ENCODE data around the gene TGFB2.

DNA sequence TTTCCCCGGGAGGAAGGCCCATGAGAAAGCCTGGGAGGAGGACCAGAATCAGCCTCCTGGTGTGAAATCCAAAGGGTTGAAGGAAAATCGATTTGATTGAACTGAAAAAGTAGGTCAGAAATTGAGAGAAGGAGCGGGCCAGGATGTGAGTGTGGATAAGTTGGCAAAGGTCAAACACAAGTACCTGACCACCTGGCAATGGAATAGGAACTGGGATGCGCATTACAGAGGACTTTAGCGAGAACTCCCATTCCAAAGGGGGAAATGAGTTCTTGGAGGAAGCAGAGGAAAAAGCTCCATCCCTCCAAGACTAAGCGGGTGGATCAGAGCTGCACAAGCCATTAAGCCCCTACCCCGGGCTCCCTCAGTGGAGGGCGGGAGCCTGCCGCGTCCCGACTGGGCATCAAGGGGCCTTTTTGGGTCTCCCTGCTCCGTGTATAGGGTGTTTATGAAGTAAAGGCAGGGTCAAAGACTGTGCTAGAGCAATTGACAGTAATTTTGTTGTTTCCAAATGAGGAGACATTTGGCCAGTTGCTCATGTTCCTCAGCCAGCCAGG lies 56.4 kb downstream of the TGFB2 start:
- TF ChIP-seq, protein P1, sequence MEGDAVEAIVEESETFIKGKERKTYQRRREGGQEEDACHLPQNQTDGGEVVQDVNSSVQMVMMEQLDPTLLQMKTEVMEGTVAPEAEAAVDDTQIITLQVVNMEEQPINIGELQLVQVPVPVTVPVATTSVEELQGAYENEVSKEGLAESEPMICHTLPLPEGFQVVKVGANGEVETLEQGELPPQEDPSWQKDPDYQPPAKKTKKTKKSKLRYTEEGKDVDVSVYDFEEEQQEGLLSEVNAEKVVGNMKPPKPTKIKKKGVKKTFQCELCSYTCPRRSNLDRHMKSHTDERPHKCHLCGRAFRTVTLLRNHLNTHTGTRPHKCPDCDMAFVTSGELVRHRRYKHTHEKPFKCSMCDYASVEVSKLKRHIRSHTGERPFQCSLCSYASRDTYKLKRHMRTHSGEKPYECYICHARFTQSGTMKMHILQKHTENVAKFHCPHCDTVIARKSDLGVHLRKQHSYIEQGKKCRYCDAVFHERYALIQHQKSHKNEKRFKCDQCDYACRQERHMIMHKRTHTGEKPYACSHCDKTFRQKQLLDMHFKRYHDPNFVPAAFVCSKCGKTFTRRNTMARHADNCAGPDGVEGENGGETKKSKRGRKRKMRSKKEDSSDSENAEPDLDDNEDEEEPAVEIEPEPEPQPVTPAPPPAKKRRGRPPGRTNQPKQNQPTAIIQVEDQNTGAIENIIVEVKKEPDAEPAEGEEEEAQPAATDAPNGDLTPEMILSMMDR (conservative IDR thresholded peaks at IDR 0.05; ENCODE audit: low read depth in 2 of 2) = no peak
- TF ChIP-seq POLR2AphosphoS5 (IDR thresholded peaks at IDR 0.05; ENCODE audit: low read depth) (no peak), EZH2phosphoT487 (IDR thresholded peaks at IDR 0.05; ENCODE audit: unreplicated experiment) (no peak), STAT1 (IDR thresholded peaks at IDR 0.05; ENCODE audit: unreplicated experiment) (no peak), EZH2 (IDR thresholded peaks at IDR 0.05; ENCODE audit: low read depth, unreplicated experiment) (no peak), ZNF114 (CRISPR knock-in tag; IDR thresholded peaks at IDR 0.05) (no peak), CREB1 (CRISPR knock-in tag; IDR thresholded peaks at IDR 0.05; ENCODE audit: low read depth) (no peak), JUNB (IDR thresholded peaks at IDR 0.05; ENCODE audit: unreplicated experiment) (no peak), ZNF331 (CRISPR knock-in tag; IDR thresholded peaks at IDR 0.05; ENCODE audit: low read depth) (no peak), NANOG (IDR thresholded peaks at IDR 0.05; ENCODE audit: borderline replicate concordance) (no peak)
- TF ChIP-seq, protein P2, sequence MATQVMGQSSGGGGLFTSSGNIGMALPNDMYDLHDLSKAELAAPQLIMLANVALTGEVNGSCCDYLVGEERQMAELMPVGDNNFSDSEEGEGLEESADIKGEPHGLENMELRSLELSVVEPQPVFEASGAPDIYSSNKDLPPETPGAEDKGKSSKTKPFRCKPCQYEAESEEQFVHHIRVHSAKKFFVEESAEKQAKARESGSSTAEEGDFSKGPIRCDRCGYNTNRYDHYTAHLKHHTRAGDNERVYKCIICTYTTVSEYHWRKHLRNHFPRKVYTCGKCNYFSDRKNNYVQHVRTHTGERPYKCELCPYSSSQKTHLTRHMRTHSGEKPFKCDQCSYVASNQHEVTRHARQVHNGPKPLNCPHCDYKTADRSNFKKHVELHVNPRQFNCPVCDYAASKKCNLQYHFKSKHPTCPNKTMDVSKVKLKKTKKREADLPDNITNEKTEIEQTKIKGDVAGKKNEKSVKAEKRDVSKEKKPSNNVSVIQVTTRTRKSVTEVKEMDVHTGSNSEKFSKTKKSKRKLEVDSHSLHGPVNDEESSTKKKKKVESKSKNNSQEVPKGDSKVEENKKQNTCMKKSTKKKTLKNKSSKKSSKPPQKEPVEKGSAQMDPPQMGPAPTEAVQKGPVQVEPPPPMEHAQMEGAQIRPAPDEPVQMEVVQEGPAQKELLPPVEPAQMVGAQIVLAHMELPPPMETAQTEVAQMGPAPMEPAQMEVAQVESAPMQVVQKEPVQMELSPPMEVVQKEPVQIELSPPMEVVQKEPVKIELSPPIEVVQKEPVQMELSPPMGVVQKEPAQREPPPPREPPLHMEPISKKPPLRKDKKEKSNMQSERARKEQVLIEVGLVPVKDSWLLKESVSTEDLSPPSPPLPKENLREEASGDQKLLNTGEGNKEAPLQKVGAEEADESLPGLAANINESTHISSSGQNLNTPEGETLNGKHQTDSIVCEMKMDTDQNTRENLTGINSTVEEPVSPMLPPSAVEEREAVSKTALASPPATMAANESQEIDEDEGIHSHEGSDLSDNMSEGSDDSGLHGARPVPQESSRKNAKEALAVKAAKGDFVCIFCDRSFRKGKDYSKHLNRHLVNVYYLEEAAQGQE (IDR thresholded peaks at IDR 0.05; ENCODE audit: unreplicated experiment) = no peak
- TF ChIP-seq, protein P3, sequence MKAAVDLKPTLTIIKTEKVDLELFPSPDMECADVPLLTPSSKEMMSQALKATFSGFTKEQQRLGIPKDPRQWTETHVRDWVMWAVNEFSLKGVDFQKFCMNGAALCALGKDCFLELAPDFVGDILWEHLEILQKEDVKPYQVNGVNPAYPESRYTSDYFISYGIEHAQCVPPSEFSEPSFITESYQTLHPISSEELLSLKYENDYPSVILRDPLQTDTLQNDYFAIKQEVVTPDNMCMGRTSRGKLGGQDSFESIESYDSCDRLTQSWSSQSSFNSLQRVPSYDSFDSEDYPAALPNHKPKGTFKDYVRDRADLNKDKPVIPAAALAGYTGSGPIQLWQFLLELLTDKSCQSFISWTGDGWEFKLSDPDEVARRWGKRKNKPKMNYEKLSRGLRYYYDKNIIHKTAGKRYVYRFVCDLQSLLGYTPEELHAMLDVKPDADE (IDR thresholded peaks at IDR 0.05) = no peak
- TF ChIP-seq, protein P4, sequence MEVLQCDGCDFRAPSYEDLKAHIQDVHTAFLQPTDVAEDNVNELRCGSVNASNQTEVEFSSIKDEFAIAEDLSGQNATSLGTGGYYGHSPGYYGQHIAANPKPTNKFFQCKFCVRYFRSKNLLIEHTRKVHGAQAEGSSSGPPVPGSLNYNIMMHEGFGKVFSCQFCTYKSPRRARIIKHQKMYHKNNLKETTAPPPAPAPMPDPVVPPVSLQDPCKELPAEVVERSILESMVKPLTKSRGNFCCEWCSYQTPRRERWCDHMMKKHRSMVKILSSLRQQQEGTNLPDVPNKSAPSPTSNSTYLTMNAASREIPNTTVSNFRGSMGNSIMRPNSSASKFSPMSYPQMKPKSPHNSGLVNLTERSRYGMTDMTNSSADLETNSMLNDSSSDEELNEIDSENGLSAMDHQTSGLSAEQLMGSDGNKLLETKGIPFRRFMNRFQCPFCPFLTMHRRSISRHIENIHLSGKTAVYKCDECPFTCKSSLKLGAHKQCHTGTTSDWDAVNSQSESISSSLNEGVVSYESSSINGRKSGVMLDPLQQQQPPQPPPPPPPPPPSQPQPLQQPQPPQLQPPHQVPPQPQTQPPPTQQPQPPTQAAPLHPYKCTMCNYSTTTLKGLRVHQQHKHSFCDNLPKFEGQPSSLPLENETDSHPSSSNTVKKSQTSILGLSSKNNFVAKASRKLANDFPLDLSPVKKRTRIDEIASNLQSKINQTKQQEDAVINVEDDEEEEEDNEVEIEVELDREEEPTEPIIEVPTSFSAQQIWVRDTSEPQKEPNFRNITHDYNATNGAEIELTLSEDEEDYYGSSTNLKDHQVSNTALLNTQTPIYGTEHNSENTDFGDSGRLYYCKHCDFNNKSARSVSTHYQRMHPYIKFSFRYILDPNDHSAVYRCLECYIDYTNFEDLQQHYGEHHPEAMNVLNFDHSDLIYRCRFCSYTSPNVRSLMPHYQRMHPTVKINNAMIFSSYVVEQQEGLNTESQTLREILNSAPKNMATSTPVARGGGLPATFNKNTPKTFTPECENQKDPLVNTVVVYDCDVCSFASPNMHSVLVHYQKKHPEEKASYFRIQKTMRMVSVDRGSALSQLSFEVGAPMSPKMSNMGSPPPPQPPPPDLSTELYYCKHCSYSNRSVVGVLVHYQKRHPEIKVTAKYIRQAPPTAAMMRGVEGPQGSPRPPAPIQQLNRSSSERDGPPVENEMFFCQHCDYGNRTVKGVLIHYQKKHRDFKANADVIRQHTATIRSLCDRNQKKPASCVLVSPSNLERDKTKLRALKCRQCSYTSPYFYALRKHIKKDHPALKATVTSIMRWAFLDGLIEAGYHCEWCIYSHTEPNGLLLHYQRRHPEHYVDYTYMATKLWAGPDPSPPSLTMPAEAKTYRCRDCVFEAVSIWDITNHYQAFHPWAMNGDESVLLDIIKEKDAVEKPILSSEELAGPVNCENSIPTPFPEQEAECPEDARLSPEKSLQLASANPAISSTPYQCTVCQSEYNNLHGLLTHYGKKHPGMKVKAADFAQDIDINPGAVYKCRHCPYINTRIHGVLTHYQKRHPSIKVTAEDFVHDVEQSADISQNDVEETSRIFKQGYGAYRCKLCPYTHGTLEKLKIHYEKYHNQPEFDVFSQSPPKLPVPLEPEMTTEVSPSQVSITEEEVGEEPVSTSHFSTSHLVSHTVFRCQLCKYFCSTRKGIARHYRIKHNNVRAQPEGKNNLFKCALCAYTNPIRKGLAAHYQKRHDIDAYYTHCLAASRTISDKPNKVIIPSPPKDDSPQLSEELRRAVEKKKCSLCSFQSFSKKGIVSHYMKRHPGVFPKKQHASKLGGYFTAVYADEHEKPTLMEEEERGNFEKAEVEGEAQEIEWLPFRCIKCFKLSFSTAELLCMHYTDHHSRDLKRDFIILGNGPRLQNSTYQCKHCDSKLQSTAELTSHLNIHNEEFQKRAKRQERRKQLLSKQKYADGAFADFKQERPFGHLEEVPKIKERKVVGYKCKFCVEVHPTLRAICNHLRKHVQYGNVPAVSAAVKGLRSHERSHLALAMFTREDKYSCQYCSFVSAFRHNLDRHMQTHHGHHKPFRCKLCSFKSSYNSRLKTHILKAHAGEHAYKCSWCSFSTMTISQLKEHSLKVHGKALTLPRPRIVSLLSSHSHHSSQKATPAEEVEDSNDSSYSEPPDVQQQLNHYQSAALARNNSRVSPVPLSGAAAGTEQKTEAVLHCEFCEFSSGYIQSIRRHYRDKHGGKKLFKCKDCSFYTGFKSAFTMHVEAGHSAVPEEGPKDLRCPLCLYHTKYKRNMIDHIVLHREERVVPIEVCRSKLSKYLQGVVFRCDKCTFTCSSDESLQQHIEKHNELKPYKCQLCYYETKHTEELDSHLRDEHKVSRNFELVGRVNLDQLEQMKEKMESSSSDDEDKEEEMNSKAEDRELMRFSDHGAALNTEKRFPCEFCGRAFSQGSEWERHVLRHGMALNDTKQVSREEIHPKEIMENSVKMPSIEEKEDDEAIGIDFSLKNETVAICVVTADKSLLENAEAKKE (CRISPR knock-in tag; IDR thresholded peaks at IDR 0.05) = no peak

All from GM23338 (cell line).